Upper lobe of left lung (tissue), 6 donors: Measurements from ENCODE around the gene UBQLN1. TPM values are rescaled to one million over a fixed set of nuclear protein-coding genes. Genes with fewer than 3 reads are reported as not detected.
"Not testable (repeated sequence)": the region's sequence is repeated elsewhere in the genome, so short reads cannot be mapped to it uniquely, and the experiment has no call there.

Source experiments
- ATAC-seq, 2 donors: fragments of 200-7000 bp; cut with Tn5 transposase; one replicate each; pipeline ENCODE4 v1.9.1; 2022; ENCODE audit warnings: mild to moderate bottlenecking in 2 of 2, moderate library complexity in 2 of 2; ENCODE audit not compliant: low FRiP score in 2 of 2
- DNase-seq, 2 donors: peaks; one replicate each; pipeline ENCODE4 v3.0.0-alpha.2; 2019 to 2020
- H3K27ac ChIP-seq, 4 donors: fragments of 200-600 bp; sonication (generic); one replicate each; pipeline ENCODE4 v1.5.1; 2016 to 2019
- H3K27me3 ChIP-seq, 4 donors: fragments of 200-600 bp; sonication (generic); one replicate each; pipeline ENCODE4 v1.5.1; 2017 to 2019
- H3K36me3 ChIP-seq, 4 donors: fragments of 200-600 bp; sonication (generic); one replicate each; pipeline ENCODE4 v1.5.1; 2016 to 2019
- H3K4me1 ChIP-seq, 4 donors: fragments of 200-600 bp; sonication (generic); one replicate each; pipeline ENCODE4 v1.5.1; 2018 to 2019
- H3K4me3 ChIP-seq, 4 donors: fragments of 200-600 bp; sonication (generic); one replicate each; pipeline ENCODE4 v1.5.1; 2017 to 2019; ENCODE audit warnings: mild to moderate bottlenecking in 2 of 4, moderate library complexity in 1 of 4
- H3K9me3 ChIP-seq, 4 donors: fragments of 200-600 bp; sonication (generic); one replicate each; pipeline ENCODE4 v1.5.1; 2018 to 2019
- EP300 ChIP-seq, 4 donors: sonication (generic); formaldehyde crosslinking; IDR thresholded peaks; one replicate each; pipeline ENCODE4 v1.5.1; 2017; ENCODE audit warnings: antibody characterized with exemption in 4 of 4, control low read depth in 2 of 4
- POLR2A ChIP-seq, 4 donors: fragments of 450-650 bp; IDR thresholded peaks; one replicate each; pipeline ENCODE4 v1.5.1; 2016 to 2017; ENCODE audit warnings: antibody characterized with exemption in 4 of 4, mild to moderate bottlenecking in 2 of 4
- POLR2AphosphoS5 ChIP-seq, 2 donors: sonication (generic); formaldehyde crosslinking; IDR thresholded peaks; one replicate each; pipeline ENCODE4 v1.5.1; 2017; ENCODE audit warnings: antibody characterized with exemption in 2 of 2
- WGBS, 2 donors: methylation state at CpG; one replicate each; pipeline ENCODE4 v1.1.5; 2017 to 2018; 5-methylcytosine and 5-hydroxymethylcytosine counted together
- total RNA-seq, 6 donors: library from RNA; depleted of rRNA in 4 of 6; stranded (reverse); fragments of >200 nt in 4 of 6; gene quantifications; one replicate each; pipeline versions ENCODE4 v1.1.0 to v1.2.1, GENCODE V29; 2016 to 2021
- TF ChIP-seq, protein P1 (sequence below), 6 experiments: fragments of 450-650 bp in 4 of 6; fragments of 200-600 bp in 2 of 6; sonication (generic) in 2 of 6; IDR thresholded peaks; one replicate each; pipeline ENCODE4 v1.5.1; 2016 to 2019; ENCODE audit warnings: antibody characterized with exemption in 6 of 6
- donor health status: DM: no; HTN: no; CAD: no; lungs with moderate emphysema.
- donor health status: DM: no; HTN: yes; CAD: no; lungs with severe emphysema.

Gene UBQLN1
- total RNA-seq, 6 donors from 2014 or later, result 75.6 to 113 (median 84.7) TPM

DNA sequence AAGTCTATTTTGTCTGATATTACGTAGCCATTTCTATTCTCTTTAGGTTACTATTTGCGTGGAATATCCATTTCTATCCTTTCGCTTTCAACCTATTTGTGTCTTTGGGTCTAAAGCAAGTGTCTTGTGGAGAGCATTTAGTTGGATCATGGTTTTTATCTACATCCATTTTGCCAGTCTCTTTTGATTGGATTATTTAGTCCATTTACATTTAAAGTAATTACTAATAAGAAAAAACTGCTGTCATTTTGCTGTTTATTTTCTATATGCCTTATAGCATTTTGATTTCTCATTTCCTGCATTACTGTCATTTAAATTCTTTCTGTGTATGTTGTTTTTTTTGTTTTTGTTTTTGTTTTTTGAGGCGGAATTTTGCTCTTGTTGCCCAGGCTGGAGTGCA, 26.0 kb upstream of the UBQLN1 start:
- no peaks in the 10 kb centered on the region for H3K36me3 ChIP-seq
- no peak for TF ChIP-seq POLR2A (IDR thresholded peaks at IDR 0.05)
- no peak for TF ChIP-seq POLR2AphosphoS5 (IDR thresholded peaks at IDR 0.05)
- no peak for TF ChIP-seq EP300 (IDR thresholded peaks at IDR 0.05)
- TF ChIP-seq, protein P1, sequence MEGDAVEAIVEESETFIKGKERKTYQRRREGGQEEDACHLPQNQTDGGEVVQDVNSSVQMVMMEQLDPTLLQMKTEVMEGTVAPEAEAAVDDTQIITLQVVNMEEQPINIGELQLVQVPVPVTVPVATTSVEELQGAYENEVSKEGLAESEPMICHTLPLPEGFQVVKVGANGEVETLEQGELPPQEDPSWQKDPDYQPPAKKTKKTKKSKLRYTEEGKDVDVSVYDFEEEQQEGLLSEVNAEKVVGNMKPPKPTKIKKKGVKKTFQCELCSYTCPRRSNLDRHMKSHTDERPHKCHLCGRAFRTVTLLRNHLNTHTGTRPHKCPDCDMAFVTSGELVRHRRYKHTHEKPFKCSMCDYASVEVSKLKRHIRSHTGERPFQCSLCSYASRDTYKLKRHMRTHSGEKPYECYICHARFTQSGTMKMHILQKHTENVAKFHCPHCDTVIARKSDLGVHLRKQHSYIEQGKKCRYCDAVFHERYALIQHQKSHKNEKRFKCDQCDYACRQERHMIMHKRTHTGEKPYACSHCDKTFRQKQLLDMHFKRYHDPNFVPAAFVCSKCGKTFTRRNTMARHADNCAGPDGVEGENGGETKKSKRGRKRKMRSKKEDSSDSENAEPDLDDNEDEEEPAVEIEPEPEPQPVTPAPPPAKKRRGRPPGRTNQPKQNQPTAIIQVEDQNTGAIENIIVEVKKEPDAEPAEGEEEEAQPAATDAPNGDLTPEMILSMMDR (IDR thresholded peaks at IDR 0.05), result no peak
- WGBS, 2 donors, result 96% methylated on average over 4 of the region's 4 CpGs
- H3K27ac ChIP-seq, result no peak overlapping the region
- DNase-seq, result no peak
- no peaks in the 10 kb centered on the region for H3K27me3 ChIP-seq
- no peaks in the 10 kb centered on the region for H3K9me3 ChIP-seq
- no peak overlapping the region for H3K4me3 ChIP-seq
- no peaks in the 10 kb centered on the region for H3K4me1 ChIP-seq
- ATAC-seq, result no peak

DNA sequence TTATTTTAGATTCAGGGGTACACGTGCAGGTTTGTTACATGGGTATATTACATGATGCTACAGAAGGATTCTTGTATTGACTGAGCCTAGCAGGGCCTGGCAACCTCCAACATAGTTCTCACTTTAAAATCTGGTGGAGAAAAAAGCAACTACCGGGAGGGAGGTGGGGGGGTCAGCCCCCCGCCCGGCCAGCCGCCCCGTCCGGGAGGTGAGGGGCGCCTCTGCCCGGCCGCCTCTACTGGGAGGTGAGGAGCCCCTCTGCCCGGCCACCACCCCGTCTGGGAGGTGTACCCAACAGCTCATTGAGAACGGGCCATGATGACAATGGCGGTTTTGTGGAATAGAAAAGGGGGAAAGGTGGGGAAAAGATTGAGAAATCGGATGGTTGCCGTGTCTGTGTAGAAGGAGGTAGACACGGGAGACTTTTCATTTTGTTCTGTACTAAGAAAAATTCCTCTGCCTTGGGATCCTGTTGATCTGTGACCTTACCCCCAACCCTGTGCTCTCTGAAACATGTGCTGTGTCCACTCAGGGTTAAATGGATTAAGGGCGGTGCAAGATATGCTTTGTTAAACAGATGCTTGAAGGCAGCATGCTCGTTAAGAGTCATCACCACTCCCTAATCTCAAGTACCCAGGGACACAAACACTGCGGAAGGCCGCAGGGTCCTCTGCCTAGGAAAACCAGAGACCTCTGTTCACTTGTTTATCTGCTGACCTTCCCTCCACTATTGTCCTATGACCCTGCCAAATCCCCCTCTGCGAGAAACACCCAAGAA, 21.0 kb upstream of the UBQLN1 start:
- H3K4me3 ChIP-seq, H3K27me3 ChIP-seq, H3K27ac ChIP-seq, H3K4me1 ChIP-seq, H3K36me3 ChIP-seq, H3K9me3 ChIP-seq, ATAC-seq: not testable (repeated sequence)
- 88 to 90% methylated on average over 16 to 18 of the region's 22 CpGs for WGBS, 2 donors
- DNase-seq, result peak in 1 of 2 donors; percentile 54

DNA sequence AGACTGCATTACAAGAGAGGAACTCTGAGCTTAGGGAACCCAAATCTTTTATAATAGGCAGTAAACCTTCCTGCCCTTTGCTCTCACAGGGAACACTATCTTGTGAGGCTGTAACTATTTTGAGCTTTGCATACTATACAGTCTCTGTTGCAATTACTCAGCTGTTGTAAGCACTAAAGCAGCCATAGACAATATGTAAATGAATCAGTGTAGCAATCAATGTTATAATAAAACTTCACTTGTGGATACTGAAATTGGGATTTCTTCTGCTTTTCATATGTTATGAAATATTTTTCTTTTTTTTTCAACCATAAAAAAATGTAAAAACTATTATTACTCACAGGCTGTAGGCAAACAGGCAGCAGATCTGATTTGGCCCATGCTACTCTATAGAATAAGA, 16.7 kb upstream of the UBQLN1 start:
- Histone ChIP-seq H3K4me3 (no peak overlapping the region), H3K9me3 (peaks cover 0 to 4% (median 0%) of the 10 kb centered on the region in 4 donors), H3K4me1 (no peaks in the 10 kb centered on the region), H3K27ac (no peak overlapping the region), H3K36me3 (no peaks in the 10 kb centered on the region), H3K27me3 (no peaks in the 10 kb centered on the region)
- TF ChIP-seq, protein P1 (IDR thresholded peaks at IDR 0.05), result no peak
- no peak for DNase-seq
- no peak for ATAC-seq

DNA sequence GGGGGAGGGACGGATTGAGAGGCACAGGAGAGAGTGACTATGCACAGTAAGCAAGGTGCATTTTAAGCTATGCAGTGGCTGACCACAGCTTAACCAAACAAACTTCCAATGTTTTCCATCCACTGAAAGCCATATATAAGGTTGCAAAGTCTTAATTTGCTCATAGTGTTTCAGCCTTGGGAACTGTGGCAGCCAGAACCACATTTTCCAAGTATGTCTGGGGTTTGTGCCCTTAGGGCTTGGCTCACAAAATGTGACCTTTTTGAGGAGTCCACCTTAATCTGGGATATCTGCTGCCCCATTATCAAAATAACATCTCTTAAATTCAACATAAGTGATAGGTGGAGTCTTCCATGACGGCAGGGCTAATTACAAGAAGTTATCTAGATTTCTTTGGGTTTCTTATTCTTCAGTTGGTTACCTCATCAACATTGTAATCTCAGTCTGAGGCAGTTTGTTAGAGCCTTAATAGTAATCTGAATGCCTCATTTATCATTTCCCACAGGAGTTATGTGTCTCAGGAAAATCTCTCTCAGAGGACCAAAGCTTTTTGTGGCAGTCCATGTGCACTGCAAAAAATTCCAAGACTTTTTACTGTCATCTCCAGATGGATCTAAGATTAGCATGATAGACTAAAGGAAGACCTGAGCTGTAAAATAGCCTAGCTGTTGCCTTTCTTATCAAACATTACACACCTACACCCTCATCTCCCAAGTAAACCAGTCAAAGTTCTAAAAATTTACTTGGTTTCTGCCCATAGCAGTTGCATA, 15.2 kb upstream of the UBQLN1 start:
- WGBS, 2 donors, result 87% methylated on average over 2 of the region's 2 CpGs
- Histone ChIP-seq H3K36me3 (no peaks in the 10 kb centered on the region), H3K4me1 (no peaks in the 10 kb centered on the region), H3K27me3 (no peaks in the 10 kb centered on the region), H3K9me3 (peaks cover 0 to 4% (median 0%) of the 10 kb centered on the region in 4 donors), H3K27ac (no peak overlapping the region), H3K4me3 (no peak overlapping the region)
- ATAC-seq (no peak), DNase-seq (no peak)
- no peak for TF ChIP-seq POLR2AphosphoS5 (IDR thresholded peaks at IDR 0.05)

DNA sequence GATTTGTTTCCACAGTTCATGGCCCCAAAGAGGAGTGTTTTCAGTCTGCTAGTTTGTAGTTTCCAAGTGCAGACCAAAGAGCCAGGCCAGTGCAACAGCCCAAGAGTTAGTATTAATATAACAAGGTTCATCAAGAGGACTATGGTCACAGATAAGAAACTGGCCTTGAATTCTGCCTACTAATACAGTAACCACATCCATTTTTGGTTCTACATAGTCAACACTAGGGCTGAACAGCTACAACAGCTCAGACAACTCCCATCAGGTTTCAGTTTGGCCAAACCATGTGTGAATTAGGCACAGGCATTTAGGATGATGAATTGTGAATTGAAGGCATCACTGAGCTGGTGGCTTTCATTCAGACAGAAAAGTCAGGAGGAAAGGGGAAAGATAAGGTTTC, 13.8 kb upstream of the UBQLN1 start:
- DNase-seq, result no peak
- no peak overlapping the region for H3K4me3 ChIP-seq
- H3K4me1 ChIP-seq, result no peaks in the 10 kb centered on the region
- TF ChIP-seq POLR2A (IDR thresholded peaks at IDR 0.05) (no peak), POLR2AphosphoS5 (IDR thresholded peaks at IDR 0.05) (no peak), EP300 (IDR thresholded peaks at IDR 0.05) (no peak)
- TF ChIP-seq, protein P1 (IDR thresholded peaks at IDR 0.05), result no peak
- H3K9me3 ChIP-seq, result peaks cover 0 to 4% (median 0%) of the 10 kb centered on the region in 4 donors
- H3K36me3 ChIP-seq, result no peaks in the 10 kb centered on the region
- no peak overlapping the region for H3K27ac ChIP-seq
- ATAC-seq, result no peak
- H3K27me3 ChIP-seq, result no peaks in the 10 kb centered on the region

DNA sequence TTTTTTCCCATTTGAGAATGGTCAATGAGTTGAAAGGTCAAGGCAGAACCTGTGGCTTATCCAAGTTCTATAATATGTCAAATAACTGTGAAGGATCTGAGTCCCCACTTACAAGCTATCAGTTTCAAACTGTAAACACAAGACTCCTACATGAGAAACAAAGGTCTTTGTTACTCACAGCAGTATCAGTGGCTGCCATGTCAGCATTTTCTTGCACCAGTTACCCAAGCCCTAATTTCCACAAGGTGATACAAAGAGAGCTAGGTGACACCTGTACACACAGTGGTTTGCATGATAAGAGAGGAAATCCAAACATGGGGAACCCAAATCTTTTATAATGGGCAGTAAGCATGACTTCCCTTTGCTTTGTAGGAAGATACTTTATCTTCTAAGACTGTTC, 8.0 kb upstream of the UBQLN1 start:
- no peaks in the 10 kb centered on the region for H3K4me1 ChIP-seq
- no peaks in the 10 kb centered on the region for H3K27me3 ChIP-seq
- H3K27ac ChIP-seq, result no peak overlapping the region
- DNase-seq (no peak), ATAC-seq (no peak)
- TF ChIP-seq, protein P1 (IDR thresholded peaks at IDR 0.05), result no peak
- no peak for TF ChIP-seq POLR2A (IDR thresholded peaks at IDR 0.05)
- no peak for TF ChIP-seq EP300 (IDR thresholded peaks at IDR 0.05)
- TF ChIP-seq POLR2AphosphoS5 (IDR thresholded peaks at IDR 0.05), result no peak
- H3K36me3 ChIP-seq, result no peaks in the 10 kb centered on the region
- no peaks in the 10 kb centered on the region for H3K9me3 ChIP-seq
- H3K4me3 ChIP-seq, result no peak overlapping the region
